ENCODE measurements around the gene ZMYND8.
"Not testable (repeated sequence)": the region's sequence is repeated elsewhere in the genome, so short reads cannot be mapped to it uniquely, and the experiment has no call there.

Gene ZMYND8

GRCh38 chr20:47370850-47371782, 14.6 kb upstream of the ZMYND8 start:
- DNase-seq, result no peak

GRCh38 chr20:47370214-47370613, 13.7 kb upstream of the ZMYND8 start:
- DNase-seq, result no peak

GRCh38 chr20:47368301-47368700, 11.8 kb upstream of the ZMYND8 start:
- DNase-seq, result no peak

GRCh38 chr20:47366301-47366700, 9.8 kb upstream of the ZMYND8 start:
- DNase-seq, result not testable (repeated sequence)

- DNase-seq, result no peak
Observed at GRCh38 chr20:47365023-47365764, 8.7 kb upstream of the ZMYND8 start.

- DNase-seq, result no peak
Observed at GRCh38 chr20:47362361-47363219, 6.1 kb upstream of the ZMYND8 start.

GRCh38 chr20:47361057-47361915, 4.8 kb upstream of the ZMYND8 start:
- DNase-seq, result no peak

- DNase-seq, result no peak
Observed at GRCh38 chr20:47360297-47361056, 4.0 kb upstream of the ZMYND8 start.

GRCh38 chr20:47359530-47360296, 3.2 kb upstream of the ZMYND8 start:
- no peak for DNase-seq

- DNase-seq, result peak; percentile 53
Observed at GRCh38 chr20:47358672-47359529, 2.4 kb upstream of the ZMYND8 start.

- DNase-seq, result no peak
Observed at GRCh38 chr20:47358039-47358671, 1.7 kb upstream of the ZMYND8 start.

- peak; percentile 83 for DNase-seq
Observed at GRCh38 chr20:47357296-47358038, 968 bp upstream of the ZMYND8 start.

- no peak for DNase-seq
Observed at GRCh38 chr20:47356220-47356525, 326 bp downstream of the ZMYND8 start.

GRCh38 chr20:47355489-47356219, 845 bp downstream of the ZMYND8 start:
- DNase-seq, result peak; percentile 36

- DNase-seq, result no peak
Observed at GRCh38 chr20:47354714-47355488, 1.6 kb downstream of the ZMYND8 start.

- no peak for DNase-seq
Observed at GRCh38 chr20:47354464-47354713, 2.1 kb downstream of the ZMYND8 start.
